NCI-H2227 treated with DMSO at 0.1 percent for 48 hours (cell line): Measurements from ENCODE around the gene URB2.
A peak's percentile ranks its signal among the peaks of the same experiment; 100 is the strongest.
"Not testable (repeated sequence)": the region's sequence is repeated elsewhere in the genome, so short reads cannot be mapped to it uniquely, and the experiment has no call there.

Source experiments
- DNase-seq: peaks from one replicate; lab custom pipeline; 2025; lab: John Stamatoyannopoulos, UW

URB2 gene

GRCh38 chr1:229625915-229626831 lies at the start of gene URB2, which contains the start of gene TAF5L:
TSS of gene URB2 (plus strand) at chr1:229626247. CDS start at chr1:229627634, 1,387 bp downstream.
TSS of gene TAF5L (minus strand) at chr1:229626122. CDS start at chr1:229614482, 11,640 bp downstream.
- peak; percentile 81 for DNase-seq

GRCh38 chr1:229578168-229579058 lies 47.6 kb upstream of the URB2 start:
- DNase-seq: no peak

DNA sequence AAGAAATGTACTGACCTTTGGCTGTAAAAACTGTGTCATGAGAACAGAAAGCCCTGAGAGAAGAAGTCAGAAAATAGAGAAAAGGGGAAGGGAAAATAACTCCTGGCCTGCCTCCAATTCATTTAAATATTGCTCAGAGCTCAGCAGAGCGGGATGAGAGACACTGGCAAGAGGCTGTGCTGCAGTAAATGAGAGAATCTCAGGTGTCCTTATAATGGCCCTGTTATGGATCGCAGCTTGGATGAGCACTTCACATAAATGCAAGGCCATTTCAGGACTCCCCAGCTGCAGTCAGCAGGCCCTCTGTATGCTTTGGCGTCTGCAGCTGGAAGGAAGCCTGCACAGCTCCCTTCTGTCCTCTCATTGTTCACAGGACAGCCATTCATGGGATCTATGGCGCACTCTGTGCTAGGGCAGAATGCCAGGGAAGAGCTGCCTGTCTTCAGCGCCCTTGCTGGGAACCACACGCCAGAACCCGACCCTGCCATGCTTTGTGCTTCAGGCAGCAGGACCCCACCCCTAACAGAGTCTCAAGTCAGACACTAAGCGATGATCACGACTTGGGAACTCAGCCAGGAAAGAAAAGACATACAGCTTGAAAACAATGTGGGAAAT lies 46.9 kb upstream of the URB2 start:
- DNase-seq: peak; percentile 86

GRCh38 chr1:229581485-229581884 lies 44.6 kb upstream of the URB2 start:
- no peak for DNase-seq

DNA sequence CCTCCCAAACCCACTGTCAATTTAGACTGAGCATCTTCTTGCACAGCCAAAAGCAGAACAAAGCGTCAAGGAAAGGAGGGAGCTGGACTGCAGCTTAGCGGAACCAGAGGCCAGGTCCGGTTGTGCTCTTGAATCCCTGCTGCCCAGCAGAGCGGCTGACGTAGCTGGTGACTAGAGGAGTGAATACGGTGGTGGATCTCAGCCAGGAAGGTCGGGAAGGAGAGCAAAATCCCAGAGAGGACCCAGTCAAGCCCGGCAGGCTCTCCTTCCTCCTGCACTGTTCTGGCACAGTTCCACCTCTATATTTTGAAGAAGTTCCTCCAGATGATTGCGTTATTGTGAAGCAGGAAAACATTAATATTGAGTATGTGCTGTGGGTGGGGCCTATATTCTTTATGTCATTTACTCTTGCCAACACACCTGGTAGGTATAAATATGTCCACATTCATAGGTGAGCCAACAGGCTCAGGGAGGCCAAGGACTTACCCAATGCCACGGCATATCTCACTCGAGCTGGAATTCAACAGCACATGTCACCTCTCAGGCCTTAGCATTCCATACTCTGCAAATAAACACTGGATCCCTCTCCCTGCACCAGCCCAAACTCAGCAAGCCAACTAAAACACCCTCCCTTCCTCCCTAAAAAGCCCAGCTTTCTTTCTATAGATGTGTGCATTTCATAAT lies 43.9 kb upstream of the URB2 start:
- DNase-seq: no peak

GRCh38 chr1:229582715-229583114 lies 43.3 kb upstream of the URB2 start:
- DNase-seq: no peak

- no peak for DNase-seq
These were observed 40.7 kb upstream of the URB2 start for GRCh38 chr1:229585338-229585737.

DNA sequence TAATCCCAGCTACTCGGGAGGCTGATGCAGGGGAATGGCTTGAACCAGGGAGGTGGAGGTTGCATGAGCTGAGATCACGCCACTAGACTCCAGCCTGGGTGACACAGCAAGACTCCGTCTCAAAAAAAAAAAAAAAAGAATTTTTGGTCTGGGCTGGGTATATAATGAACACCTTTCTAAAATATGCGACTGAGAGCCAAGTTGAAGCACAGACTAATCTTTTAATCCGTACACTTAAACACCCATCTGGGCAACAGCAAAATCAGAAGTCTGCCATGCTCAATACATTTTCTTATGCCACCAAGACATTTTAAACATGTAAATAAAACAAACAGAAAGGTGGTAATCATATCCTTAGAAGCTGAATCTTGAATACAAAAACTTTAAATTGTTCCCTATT lies 35.9 kb upstream of the URB2 start:
- no peak for DNase-seq

DNA sequence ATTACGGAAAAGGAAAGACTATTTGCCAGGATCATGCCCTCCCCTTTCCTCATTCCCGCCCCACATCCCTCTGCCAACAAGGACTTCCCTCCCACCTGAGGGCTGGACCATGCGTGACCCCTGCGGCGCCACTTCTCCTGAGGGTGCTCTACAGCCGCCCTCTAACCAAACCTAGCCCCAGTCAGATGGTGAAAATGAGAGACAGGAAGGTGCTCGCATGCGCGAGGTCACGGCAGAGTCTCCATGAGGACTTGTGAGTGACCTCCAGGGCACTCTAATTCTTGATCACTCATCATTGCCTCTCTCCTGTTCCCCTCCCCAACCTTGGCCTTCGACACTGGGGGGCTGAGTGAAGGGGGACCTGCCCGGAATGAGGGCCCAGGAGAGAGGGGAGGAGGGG lies 32.2 kb upstream of the URB2 start:
- DNase-seq: no peak

GRCh38 chr1:229594227-229595008 lies 31.6 kb upstream of the URB2 start:
- no peak for DNase-seq

- not testable (repeated sequence) for DNase-seq
These were observed 30.2 kb upstream of the URB2 start for GRCh38 chr1:229595876-229596275.

- DNase-seq: no peak
These were observed 28.9 kb upstream of the URB2 start for GRCh38 chr1:229596925-229597699.

GRCh38 chr1:229597877-229598276 lies 28.2 kb upstream of the URB2 start:
- no peak for DNase-seq

- no peak for DNase-seq
These were observed 26.7 kb upstream of the URB2 start for GRCh38 chr1:229599218-229599954.

GRCh38 chr1:229600229-229600628 lies 25.8 kb upstream of the URB2 start:
- DNase-seq: no peak

- no peak for DNase-seq
These were observed 22.6 kb upstream of the URB2 start for GRCh38 chr1:229603371-229604005.

DNA sequence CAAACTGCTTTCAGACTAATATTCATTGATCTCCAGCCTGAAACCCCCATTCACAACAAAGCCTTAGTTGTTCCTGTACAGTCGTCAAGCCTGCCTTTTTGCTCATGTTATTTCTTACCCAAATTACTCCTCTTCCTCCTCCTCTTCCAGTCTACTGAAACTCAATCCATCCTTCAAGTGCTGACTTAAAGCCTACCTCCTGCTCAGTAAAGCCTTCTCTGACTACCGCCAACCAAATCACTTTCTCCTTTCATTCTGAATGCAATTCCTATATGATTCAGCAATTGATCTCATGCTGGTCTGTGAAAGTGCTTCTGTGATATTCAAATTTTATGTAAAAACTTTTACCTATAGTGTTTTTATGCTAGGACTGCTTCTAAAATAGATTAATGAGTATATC lies 18.7 kb upstream of the URB2 start:
- no peak for DNase-seq

GRCh38 chr1:229608590-229608989 lies 17.5 kb upstream of the URB2 start:
- no peak for DNase-seq

GRCh38 chr1:229613938-229614337 lies 12.1 kb upstream of the URB2 start:
- DNase-seq: no peak
